Measurements from ENCODE around the gene MAST3. TPM values are rescaled to one million over a fixed set of nuclear protein-coding genes. Genes with fewer than 3 reads are reported as not detected.
"Not testable (repeated sequence)": the region's sequence is repeated elsewhere in the genome, so short reads cannot be mapped to it uniquely, and the experiment has no call there.

The MAST3 gene
- total RNA-seq, 1 donor from 2014 or later: 2.2 TPM

DNA sequence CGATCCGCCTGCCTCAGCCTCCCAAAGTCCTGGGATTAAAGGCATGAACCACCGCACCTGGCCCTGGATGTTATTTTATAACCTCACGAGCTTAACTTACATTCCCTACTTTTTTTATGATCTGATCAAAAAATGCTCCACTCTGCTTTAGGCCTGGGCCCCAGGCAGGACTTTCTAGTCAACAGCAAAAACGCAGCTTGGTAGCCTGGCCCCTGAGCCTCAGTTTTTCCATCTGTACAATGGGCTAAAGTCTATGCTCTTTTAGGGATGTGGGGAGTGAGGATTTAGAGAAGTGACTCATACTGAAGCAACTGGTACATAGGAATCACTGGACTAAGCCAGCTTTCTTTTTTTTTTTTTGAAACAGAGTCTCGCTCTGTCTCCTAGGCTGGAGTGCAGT lies 43.5 kb downstream of the MAST3 start:
- DNase-seq: no peak

DNA sequence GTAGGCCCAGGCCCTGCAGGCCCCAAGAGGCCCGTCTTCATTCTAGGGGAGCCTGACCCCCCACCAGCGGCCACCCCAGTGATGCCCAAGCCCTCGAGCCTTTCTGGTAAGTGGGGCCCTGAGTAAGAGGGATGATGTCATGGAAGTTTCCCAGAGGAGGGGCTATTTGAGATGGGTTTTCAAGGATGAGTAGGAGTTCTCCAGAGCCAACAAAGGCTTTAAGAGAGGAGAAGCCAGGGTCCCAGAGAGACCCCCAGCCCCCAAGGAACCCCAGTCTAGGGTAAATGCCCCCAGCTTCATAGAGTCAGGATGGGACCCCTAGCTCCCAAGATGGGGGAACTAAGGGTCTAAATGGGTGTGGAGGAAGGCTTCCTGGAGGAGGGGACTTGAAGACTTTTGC lies 46.3 kb downstream of the MAST3 start:
- no peak for DNase-seq

GRCh38 chr19:18144361-18144760 lies 46.8 kb downstream of the MAST3 start:
- DNase-seq: no peak

DNA sequence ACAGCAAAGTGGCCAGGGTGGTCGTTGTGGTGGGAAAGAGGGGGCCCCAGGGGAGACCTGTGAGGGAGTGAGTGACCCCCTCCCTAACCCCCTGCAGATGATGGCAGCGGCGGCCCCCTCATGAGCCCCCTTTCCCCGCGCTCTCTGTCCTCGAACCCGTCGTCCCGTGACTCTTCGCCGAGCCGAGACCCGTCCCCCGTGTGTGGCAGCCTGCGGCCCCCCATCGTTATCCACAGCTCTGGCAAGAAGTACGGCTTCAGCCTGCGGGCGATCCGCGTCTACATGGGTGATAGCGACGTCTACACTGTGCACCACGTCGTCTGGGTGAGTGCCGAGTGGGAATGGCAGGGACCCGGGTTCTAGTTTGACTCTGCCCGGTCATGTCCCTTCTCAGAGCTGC lies 47.3 kb downstream of the MAST3 start:
- no peak for DNase-seq

DNA sequence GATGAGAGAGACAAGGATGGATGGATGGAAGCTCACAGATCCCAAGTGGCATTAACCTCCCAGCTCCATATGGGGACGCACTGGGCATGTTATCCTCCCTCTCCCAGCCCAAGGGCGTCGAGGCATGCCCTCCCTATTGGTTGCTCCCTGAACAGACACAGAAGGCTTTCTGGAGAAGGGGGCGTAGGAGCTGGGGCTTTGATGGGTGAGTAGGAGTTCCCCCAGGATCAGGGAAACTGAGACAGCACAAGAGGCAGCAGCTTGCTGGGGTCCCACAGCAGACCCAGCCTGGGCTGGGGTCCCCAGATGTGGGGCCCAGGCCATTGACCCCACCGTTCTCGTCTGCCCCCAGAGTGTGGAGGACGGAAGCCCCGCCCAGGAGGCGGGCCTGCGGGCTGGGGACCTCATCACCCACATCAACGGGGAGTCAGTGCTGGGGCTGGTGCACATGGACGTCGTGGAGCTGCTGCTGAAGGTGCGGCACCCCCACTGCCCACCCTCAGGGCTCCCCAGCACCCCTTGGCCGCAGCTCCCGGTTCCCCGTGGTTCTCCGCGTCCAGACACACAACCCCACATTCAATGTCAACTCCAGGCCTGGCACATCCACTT lies 47.9 kb downstream of the MAST3 start:
- DNase-seq: no peak

DNA sequence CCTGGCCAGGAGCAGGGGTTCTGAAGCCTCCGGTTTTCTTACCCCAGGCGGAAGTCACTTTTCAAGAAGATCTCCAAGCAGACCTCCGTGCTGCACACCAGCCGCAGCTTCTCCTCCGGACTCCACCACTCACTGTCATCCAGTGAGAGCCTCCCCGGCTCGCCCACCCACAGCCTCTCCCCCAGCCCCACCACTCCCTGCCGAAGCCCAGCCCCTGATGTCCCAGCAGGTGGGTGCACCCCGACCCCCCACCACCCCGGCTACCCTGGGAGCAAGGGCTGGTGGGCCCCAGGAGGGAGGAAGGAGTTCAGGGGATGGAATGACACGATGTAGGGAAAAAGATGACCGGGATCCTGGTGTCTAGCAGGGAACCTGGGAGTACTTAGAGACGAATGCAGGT lies 49.8 kb downstream of the MAST3 start:
- DNase-seq: no peak

- DNase-seq: no peak
Measured at GRCh38 chr19:18149596-18149975, 52.0 kb downstream of the MAST3 start.

DNA sequence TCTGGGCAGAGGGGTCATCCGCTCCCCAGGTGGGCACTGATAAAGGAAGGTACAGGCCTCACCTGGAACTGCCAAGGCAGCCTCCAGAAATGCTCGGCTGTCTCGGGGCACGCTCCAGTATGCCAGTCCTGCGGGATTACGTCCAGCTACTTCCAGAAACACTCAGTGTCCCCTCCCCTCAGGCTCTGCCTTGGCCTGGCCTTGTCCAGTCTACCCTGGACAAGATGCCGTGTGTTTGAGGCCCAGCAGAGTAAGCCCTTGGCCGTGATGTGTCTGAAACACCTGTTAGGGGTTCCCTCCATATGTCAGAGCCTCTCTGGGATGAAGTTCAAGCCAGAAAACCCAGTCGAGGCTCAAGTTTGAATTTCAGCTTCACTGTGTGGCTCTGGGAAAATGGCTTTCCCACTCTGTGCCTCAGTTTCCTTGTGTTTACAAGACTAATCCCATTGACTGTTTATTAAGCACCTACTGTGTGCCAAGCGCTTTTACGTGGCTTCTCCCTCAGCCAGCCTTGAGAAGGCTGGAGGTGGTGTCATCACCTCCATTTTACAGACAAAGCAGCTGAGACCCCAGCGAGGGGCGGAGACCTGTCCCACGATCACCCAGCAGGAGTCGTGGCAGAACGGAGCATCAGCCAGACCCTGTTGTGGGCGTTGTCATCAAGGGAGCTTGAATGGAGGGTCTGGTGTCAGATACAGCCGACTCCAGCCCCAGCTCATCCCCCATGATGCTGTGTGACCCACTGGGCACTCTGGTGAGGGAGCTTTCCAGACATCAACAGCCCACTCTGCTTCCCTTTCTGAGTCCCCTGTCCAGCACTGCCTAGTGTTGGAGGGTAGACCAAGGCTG lies 53.4 kb downstream of the MAST3 start:
- no peak for DNase-seq

GRCh38 chr19:18152442-18152816 lies 54.9 kb downstream of the MAST3 start:
- DNase-seq: peak; percentile 98

- peak; percentile 99 for DNase-seq
Measured at GRCh38 chr19:18152817-18153555, 55.4 kb downstream of the MAST3 start, which contains the start of gene PIK3R2. Gene PIK3R2 (plus strand): TSS chr19:18153163. CDS start chr19:18155880, 2,717 bp downstream.

DNA sequence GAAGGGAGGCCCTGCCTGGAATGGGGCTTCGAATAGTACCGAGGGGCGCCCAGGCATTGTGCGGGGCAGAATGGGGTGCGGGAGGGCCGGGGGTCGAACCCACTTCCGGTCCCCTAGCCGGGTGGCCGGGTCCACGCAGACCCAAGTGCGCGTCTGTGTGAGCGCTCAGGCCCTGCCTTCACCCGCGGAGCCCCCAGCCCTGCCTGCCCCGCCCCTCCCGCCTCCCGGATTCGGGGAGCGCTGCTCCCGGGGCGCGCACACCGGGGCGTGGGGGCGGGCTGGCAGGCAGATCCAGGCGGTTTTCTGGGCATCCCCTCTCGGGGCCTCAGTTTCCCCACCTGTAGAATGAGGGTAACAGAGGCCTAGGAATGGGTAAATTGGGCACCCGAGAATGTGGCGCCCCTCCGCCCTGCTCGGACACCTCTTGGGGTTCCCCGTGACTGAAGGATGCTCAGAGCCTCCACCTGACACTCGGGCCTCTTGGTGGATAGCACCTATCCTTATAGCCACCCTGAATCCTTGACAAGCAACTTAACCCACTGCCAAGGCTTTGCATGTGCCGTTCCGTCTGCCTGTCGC lies 56.1 kb downstream of the MAST3 start:
- DNase-seq: no peak

DNA sequence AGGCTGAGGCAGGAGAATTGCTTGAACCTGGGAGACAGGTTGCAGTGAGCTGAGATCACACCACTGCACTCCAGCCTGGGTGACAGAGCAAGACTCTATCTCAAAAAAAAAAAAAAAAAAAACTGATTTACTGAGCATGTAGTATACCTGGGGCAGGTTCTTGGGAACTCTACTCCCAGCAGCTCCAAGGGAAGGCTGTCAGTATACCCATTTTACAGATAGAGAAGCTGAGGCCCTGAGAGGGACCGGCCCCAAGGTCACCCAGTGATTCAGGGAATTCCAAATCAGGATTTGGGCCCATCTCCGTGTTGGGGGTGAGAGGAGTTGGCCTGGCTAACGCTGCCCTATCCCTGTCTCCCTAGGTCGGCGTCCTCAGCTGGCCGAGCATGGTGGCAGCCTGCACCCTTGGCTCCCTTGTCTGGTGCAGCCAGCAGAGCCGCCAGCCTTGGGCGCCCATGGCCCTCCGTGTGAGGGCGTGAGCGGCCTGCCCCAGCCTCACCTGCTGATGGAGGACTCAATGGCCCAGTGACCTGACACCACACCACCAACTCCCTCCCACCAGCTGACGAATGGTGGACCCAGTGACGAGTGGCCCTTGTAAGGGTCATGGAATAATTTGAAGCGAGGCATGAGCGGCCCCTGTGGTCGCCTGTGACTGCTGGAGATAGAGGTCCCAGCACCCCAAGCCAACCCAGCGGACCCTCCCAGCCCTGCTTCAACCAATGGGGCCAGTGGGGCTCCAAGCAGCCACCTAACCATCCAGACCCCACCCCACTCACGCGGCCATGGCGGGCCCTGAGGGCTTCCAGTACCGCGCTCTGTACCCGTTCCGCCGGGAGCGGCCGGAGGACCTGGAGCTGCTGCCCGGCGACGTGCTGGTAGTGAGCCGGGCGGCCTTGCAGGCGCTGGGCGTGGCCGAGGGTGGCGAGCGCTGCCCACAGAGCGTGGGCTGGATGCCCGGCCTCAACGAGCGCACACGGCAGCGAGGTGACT lies 57.8 kb downstream of the MAST3 start:
- no peak for DNase-seq

DNA sequence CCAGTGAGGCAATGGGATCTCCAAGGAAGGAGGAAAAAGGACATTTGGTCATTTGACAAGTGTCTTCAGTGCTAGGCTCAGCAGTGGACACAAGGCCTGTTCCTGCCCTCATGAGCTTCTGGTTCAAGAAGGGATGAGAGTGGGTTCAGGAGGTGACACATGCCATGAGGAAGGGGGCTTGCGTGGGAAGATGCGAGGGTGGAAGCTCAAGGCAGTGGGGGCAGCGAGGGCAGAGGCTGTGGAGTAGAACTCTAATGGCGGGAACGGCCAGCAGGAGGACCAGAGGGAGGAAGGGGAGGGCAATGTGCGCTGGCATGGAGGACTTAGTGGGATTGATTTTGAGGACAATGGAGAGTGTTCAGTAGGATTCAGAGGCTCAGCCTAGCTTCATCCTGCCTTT lies 58.7 kb downstream of the MAST3 start:
- DNase-seq: no peak

DNA sequence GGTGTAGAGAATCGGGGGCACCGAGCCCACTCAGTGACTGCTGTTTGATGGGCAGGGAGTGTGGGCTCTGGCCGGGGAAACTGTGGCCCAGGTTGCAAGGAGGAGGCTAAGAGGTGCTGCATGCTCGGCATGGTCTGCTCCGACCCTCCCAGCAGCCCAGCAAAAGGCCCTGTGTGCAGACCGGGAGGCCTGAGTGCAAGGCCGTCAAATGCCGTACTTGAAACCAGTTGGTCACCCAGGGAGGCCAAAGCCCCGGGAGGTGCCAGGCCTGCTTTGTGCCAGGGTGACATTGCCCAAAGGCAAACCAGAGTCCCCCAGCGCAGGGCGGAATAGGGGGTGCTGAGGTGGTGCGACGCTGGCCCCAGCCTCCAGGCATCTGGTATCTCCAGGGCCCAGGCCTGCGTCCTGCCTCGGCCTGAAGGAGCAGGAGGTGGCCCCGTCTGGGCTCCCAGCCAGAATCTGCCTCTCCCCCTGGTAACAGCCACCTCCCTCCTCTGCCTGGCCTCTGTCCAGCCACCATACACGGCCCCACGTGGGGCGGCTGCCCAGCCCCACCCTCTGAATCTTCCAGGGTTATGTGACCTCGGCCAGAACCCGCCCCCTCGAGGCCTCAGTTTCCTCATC lies 59.4 kb downstream of the MAST3 start:
- DNase-seq: peak; percentile 92

DNA sequence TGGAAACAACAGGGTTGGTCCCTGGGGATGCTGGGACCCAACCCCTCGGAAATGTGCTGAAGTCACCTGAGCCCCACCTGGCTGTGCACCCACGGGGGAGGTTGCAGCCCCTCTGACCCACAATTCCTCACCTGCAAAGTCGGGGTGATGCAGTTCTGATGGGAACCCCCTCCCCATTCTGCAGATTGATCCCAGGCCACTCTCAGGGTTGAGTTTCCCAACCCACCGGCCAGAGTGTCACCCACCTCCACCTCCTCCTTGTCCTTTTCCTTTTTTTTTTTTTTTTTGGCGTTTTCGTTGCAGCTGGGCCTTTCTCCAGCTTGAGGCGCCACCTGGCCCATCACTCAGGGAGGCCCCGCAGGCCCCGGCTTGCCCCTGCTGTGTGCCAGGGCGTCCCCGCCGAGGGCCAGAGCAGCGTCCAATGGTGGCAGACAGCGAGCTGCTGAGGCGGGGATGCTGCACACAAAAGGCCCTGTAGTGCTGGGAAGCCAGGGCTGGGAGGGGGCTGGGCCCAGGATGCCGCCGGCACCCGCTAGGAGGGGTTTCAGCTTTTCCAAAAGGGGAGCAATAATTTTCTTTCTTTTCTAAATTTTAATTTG lies 60.0 kb downstream of the MAST3 start:
- DNase-seq: no peak

DNA sequence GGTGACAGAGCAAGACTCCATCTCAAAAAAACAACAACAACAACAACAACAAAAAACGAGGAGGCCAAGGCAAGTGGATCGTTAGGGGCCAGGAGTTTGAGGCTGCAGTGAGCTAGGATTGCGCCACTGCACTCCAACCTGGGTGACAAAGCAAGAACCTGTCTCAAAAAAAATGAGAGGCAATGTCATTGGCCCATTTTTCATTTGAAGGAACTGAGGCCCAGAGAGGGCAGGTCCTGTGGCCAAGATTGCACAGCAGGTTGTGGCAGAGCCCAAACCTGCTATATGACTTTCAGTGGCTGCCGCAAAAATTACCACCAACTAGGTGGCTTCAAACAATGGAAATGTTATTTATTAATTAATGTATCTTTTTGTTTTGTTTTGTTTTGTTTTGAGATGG lies 60.9 kb downstream of the MAST3 start:
- DNase-seq: no peak

- DNase-seq: not testable (repeated sequence)
Measured at GRCh38 chr19:18159059-18159616, 61.6 kb downstream of the MAST3 start.

DNA sequence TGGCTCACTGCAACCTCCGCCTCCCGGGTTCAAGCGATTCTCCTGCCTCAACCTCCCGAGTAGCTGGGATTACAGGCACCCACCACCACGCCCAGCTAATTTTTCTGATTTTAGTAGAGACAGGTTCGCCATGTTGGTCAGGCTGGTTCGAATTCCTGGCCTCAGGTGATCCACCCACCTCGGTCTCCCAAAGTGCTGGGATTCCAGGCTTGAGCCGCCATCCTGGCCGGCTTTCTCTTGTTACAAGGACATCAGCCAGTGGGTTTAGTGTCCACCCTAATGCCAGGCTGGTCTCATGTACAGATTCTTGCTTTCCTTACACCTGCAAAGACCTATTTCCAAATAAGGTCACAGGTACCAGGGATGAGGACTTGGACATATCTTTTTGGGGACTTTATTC lies 62.2 kb downstream of the MAST3 start:
- DNase-seq: no peak

DNA sequence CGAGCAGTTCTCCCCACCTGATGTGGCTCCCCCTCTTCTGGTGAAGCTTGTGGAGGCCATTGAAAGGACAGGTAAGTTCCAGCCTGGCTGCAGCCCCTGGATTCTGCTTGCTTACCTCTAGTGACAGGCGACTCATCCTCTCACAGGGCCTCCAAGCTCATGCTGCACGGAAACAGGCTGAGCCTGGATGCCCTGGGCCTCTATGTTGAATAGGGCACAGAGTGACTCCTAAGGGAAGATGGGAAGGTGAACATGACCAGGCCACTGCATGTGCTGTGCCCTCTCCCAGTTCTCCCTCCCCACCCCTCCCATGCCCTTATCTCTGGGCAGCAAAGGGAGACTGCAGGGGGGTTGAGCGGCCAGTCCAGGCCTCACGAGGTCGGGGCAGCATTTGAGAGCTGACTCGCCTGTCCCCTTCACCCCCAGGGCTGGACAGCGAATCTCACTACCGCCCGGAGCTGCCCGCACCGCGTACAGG lies 63.0 kb downstream of the MAST3 start:
- DNase-seq: no peak

DNA sequence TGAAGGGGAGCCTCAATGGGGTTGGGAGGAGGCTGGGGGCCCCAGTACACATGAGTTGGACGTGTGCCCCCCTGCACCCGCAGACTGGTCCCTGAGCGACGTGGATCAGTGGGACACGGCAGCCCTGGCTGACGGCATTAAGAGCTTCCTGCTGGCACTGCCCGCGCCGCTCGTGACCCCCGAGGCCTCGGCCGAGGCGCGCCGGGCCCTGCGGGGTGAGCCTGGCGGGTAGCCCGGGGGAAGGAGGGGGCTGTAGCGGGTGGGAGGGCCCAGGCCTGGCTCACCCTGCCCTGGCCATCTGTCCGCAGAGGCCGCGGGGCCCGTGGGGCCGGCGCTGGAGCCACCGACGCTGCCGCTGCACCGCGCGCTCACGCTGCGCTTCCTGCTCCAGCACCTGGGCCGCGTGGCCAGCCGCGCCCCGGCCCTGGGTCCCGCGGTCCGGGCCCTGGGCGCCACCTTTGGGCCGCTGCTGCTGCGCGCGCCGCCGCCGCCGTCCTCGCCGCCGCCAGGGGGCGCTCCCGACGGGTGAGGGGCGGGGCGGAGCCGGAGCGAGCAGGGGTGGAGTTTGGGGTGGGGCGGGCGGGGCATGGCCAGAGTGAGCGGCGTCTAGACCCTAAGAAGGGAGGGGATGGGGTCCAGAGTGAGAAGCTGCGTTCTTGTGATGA lies 63.5 kb downstream of the MAST3 start:
- DNase-seq: peak; percentile 75

Measured in dermis blood vessel endothelial cell (primary cell).